Left lung (tissue), 10 donors: Measurements from ENCODE around the gene YY1. TPM values are rescaled to one million over a fixed set of nuclear protein-coding genes. Genes with fewer than 3 reads are reported as not detected.
"Not testable (repeated sequence)": the region's sequence is repeated elsewhere in the genome, so short reads cannot be mapped to it uniquely, and the experiment has no call there.

Experiments
- ATAC-seq: fragments of 200-7000 bp; cut with Tn5 transposase; one replicate; pipeline ENCODE4 v1.9.1; 2020; ENCODE audit warnings: moderate library complexity
- DNase-seq, 4 donors: peaks; one replicate each; pipeline ENCODE4 v3.0.0-alpha.2; 2013 to 2020
- H3K27ac ChIP-seq, 2 donors: fragments of 200-600 bp; sonication (generic) in 1 of 2; one replicate each; pipeline versions ENCODE4 v1.5.0 to v1.8.0; 2020 to 2021
- H3K27me3 ChIP-seq, 2 donors: fragments of 200-600 bp; sonication (generic) in 1 of 2; one replicate each; pipeline versions ENCODE4 v1.5.0 to v1.8.0; 2020 to 2021
- H3K36me3 ChIP-seq, 2 donors: fragments of 200-600 bp; sonication (generic) in 1 of 2; one replicate each; pipeline versions ENCODE4 v1.5.0 to v1.8.0; 2020 to 2021
- H3K4me1 ChIP-seq, 2 donors: fragments of 200-600 bp; one replicate each; pipeline ENCODE4 v1.8.0; 2021
- H3K4me3 ChIP-seq, 2 donors: fragments of 200-600 bp; sonication (generic) in 1 of 2; one replicate each; pipeline versions ENCODE4 v1.5.0 to v1.8.0; 2020 to 2021; ENCODE audit warnings: mild to moderate bottlenecking in 1 of 2
- H3K9me3 ChIP-seq, 2 donors: fragments of 200-600 bp; sonication (generic) in 1 of 2; one replicate each; pipeline versions ENCODE4 v1.5.0 to v1.8.0; 2020 to 2021
- intact Hi-C, 2 donors: fragments of 100-400 bp; cut with DNase I; formaldehyde crosslinking; loops; one replicate each; pipeline versions ENCODE4 v1.11.2 to v1.14.2; 2022
- polyA plus RNA-seq, 6 donors: library from polyadenylated mRNA; unstranded; fragments of 120-200 nt; gene quantifications; one replicate each; pipeline ENCODE4 v1.2.1, GENCODE V29; 2013; ENCODE audit not compliant: insufficient read length in 6 of 6
- total RNA-seq, 2 donors: library from RNA; stranded (reverse); fragmentation: NEBNext Ultra II Directional; extraction: Animal tissue kit (Norgen Biotek cat#: 25700); gene quantifications; one replicate each; pipeline ENCODE4 v1.2.1, GENCODE V29; 2021
- TF ChIP-seq, protein P1 (sequence below), 2 donors: fragments of 200-600 bp; sonication (generic) in 1 of 2; IDR thresholded peaks; one replicate each; pipeline versions ENCODE4 v1.5.0 to v1.8.0; 2021; ENCODE audit warnings: antibody characterized with exemption in 2 of 2
- donor health status: DM: no; HTN: yes; CAD: no.
- donor health status: DM: no; HTN: no; CAD: no.

YY1 gene
- total and polyA plus RNA-seq, 8 donors: 57.4 to 129 (median 119) TPM

DNA sequence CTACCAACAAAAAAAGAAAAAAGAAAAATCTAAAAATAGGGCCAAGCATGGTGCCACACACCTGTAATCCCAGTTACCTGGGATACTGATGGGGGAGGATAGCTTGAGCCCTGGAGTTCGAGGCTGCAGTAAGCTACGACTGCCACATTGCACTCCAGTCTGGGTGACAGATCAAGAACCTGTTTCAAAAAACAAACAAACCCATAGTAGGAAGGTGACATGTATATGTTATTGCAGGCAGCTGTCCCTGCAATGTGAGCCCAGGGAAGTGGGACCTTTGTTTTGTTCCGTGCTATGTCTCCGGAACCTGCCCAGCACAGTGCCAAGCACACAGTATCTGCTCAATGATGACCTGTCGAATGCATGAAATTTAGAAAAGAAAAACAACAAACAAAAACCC, 37.2 kb upstream of the YY1 start:
- ATAC-seq (no peak), DNase-seq (no peak)
- TF ChIP-seq, protein P1, sequence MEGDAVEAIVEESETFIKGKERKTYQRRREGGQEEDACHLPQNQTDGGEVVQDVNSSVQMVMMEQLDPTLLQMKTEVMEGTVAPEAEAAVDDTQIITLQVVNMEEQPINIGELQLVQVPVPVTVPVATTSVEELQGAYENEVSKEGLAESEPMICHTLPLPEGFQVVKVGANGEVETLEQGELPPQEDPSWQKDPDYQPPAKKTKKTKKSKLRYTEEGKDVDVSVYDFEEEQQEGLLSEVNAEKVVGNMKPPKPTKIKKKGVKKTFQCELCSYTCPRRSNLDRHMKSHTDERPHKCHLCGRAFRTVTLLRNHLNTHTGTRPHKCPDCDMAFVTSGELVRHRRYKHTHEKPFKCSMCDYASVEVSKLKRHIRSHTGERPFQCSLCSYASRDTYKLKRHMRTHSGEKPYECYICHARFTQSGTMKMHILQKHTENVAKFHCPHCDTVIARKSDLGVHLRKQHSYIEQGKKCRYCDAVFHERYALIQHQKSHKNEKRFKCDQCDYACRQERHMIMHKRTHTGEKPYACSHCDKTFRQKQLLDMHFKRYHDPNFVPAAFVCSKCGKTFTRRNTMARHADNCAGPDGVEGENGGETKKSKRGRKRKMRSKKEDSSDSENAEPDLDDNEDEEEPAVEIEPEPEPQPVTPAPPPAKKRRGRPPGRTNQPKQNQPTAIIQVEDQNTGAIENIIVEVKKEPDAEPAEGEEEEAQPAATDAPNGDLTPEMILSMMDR (IDR thresholded peaks at IDR 0.05): no peak
- H3K9me3 ChIP-seq: no peaks in the 10 kb centered on the region
- H3K4me1 ChIP-seq: no peaks in the 10 kb centered on the region
- H3K27ac ChIP-seq: no peak overlapping the region
- H3K4me3 ChIP-seq: no peak overlapping the region
- no peaks in the 10 kb centered on the region for H3K27me3 ChIP-seq
- H3K36me3 ChIP-seq: no peaks in the 10 kb centered on the region
- intact Hi-C loops: no loop called here

DNA sequence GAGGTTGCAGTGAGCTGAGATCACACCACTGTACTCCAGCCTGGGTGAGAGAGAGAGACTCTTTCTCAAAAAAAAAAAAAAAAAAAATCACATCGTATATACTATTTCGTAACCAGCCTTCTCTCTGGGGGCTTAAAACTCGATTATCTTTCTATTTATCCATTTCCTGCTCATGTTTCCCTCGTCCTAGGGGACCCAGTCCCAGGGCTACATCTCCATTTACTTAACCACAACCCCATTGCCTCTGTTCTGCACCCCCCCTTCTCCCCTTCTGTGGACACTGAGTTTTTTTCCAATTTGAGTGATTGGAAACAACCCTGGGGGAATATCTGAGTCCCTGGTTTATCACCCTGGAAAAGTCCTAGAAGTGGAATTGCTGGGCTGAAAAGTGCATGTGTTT, 36.2 kb upstream of the YY1 start:
- H3K4me1 ChIP-seq: no peaks in the 10 kb centered on the region
- H3K27me3 ChIP-seq: no peaks in the 10 kb centered on the region
- no peak for DNase-seq
- no peaks in the 10 kb centered on the region for H3K9me3 ChIP-seq
- TF ChIP-seq, protein P1 (IDR thresholded peaks at IDR 0.05): no peak
- H3K36me3 ChIP-seq: no peaks in the 10 kb centered on the region
- H3K27ac ChIP-seq: no peak overlapping the region
- intact Hi-C loops: no loop called here
- no peak for ATAC-seq
- no peak overlapping the region for H3K4me3 ChIP-seq

DNA sequence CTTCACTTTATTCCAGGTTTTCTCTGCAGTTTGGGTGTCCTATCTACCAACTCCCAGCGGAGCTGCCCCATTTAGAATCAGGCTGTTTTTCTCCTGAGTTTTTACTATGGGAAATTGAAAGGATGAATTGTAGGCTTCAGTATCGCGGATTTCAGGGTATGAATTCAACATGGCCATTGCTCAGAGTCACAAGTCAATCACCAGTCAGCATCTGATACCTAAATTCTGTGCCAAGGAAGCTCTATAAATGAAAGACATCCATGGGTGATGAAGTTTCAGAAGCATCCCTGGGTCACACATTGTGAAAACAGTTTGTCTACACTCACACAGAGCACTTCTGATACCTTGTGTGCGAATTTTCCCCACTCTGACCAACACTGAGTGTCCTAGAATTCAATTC, 35.8 kb upstream of the YY1 start:
- Histone ChIP-seq H3K36me3 (no peaks in the 10 kb centered on the region), H3K9me3 (no peaks in the 10 kb centered on the region), H3K27me3 (no peaks in the 10 kb centered on the region), H3K4me1 (no peaks in the 10 kb centered on the region), H3K27ac (no peak overlapping the region), H3K4me3 (no peak overlapping the region)
- TF ChIP-seq, protein P1 (IDR thresholded peaks at IDR 0.05): no peak
- ATAC-seq (no peak), DNase-seq (no peak)
- intact Hi-C loops: no loop called here

DNA sequence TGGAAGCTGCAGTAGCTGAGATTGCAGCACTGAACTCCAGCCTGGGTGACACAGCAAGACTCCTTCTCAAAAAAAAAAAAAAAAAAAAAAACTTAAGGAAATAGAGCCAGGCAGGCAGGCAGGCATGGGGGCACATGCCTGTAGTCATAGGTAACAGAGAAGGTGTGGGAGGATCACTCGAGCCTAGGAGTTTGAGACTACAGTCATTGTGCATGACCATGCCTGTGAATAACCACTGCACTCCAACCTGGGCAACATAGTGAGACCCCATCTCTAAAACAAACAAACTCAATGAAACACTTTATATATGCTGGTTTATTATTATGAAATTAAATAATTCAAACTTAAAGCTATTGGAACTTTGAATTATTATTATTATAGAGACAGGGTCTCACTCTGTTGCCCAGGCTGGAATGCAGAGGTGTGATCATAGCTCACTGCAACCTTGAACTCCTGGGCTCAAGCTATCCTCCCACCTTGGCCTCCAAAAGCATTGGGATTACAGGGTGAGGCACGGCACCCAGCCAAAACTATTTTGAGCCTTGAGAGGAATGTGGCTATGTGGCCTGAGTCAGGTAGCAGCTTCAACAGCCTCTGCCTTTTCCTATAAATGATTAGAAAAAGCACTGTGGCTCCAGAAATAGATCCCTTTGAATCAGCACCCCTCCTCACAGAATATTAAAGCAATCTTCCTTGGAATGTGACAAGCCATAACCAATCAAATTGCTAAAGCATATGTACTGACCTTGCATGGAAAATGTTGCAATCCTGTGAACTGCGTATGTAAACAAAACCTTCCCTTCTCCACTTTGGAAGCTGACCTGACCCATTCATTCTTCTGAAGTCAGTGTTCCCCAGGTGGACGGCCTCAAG, 34.7 kb upstream of the YY1 start:
- TF ChIP-seq, protein P1 (IDR thresholded peaks at IDR 0.05): no peak
- Histone ChIP-seq H3K36me3 (no peaks in the 10 kb centered on the region), H3K4me3 (no peak overlapping the region), H3K27me3 (no peaks in the 10 kb centered on the region), H3K27ac (peak overlapping the region in 1 of 2 donors; percentile 73), H3K4me1 (no peaks in the 10 kb centered on the region), H3K9me3 (no peaks in the 10 kb centered on the region)
- DNase-seq (peak in 2 of 4 donors; percentile 33 to 59), ATAC-seq (peak; percentile 90)
- intact Hi-C loops: no loop called here

DNA sequence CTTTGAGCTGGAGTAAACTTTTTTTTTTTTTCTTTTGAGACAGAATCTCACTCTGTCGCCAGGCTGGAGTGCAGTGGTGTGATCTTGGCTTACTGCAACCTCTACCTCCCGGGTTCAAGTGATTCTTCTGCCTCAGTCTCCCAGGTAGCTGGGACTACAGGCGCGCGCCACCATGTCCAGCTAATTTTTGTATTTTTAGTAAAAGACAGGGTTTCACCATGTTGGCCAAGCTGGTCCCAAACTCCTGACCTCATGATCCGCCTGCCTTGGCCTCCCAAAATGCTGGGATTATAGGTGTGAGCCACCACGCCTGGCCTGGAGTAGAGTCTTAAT, 34.1 kb upstream of the YY1 start:
- H3K27ac ChIP-seq: peak overlapping the region in 1 of 2 donors; percentile 73
- intact Hi-C loops, ATAC-seq: not testable (repeated sequence)

DNA sequence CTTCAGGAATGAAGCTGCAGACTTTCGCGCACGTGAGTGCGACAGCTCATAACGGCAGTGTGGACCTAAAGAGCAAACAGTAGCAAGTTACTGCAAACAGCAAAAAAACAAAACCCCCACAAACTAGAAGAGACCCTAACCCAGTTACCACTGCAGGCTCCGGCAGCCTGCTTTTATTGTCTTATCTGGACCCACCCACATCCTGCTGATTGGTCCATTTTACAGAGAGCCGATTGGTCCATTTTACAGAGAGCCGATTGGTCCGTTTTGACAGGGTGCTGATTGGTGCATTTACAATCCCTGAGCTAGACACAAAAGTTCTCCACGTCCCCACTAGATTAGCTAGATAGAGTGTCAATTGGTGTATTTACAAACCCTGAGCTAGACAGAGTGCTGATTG, 31.4 kb upstream of the YY1 start:
- H3K36me3 ChIP-seq, H3K4me3 ChIP-seq, H3K27me3 ChIP-seq, ATAC-seq, H3K9me3 ChIP-seq, DNase-seq, H3K4me1 ChIP-seq, H3K27ac ChIP-seq, intact Hi-C loops: not testable (repeated sequence)

More for the DNA sequence above, 34.1 kb upstream of the YY1 start:
- H3K36me3 ChIP-seq, H3K27me3 ChIP-seq, DNase-seq, H3K4me3 ChIP-seq, H3K4me1 ChIP-seq, H3K9me3 ChIP-seq: not testable (repeated sequence)

DNA sequence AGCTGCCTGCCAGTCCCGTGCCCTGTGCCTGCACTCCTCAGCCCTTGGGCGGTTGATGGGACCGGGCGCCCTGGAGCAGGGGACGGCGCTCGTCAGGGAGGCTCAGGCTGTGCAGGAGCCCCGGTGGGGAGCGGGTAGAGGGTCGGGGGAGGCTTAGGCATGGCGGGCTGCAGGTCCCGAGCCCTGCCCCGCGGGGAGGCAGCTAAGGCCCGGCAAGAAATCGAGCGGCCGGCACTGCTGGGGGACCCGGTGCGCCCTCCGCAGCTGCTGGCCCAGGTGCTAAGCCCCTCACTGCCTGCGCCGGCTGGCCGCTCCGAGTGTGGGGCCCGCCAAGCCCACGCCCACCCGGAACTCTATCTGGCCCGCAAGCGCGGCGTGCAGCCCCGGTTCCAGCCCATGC, 30.8 kb upstream of the YY1 start:
- H3K9me3 ChIP-seq, ATAC-seq, DNase-seq, intact Hi-C loops, H3K4me3 ChIP-seq, H3K27ac ChIP-seq, H3K36me3 ChIP-seq, H3K4me1 ChIP-seq, H3K27me3 ChIP-seq: not testable (repeated sequence)
